Stimulated activated naive CD4-positive, alpha-beta T cell treated with Interleukin-2 at 50 U/mL for 16 hours (primary cell): ENCODE results near the gene TMEM95.

ENCODE experiments used
- DNase-seq: peaks from one replicate; lab custom pipeline; 2025; lab: John Stamatoyannopoulos, UW

The TMEM95 gene

GRCh38 chr17:7355053-7355452, at the start of gene TMEM95:
TSS of gene TMEM95 (plus strand) at chr17:7355156. CDS start at chr17:7355205, 49 bp downstream.
- DNase-seq, result no peak

GRCh38 chr17:7306911-7307685, 47.9 kb upstream of the TMEM95 start, which contains the start of gene EIF5A:
TSS of gene EIF5A (plus strand) at chr17:7307628. CDS start at chr17:7309636, 2,008 bp downstream.
- DNase-seq, result peak; percentile 100

- peak; percentile 45 for DNase-seq
Measured at GRCh38 chr17:7307686-7308624, 47.0 kb upstream of the TMEM95 start.

GRCh38 chr17:7308625-7309433, 46.1 kb upstream of the TMEM95 start:
- peak; percentile 90 for DNase-seq

GRCh38 chr17:7309628-7310027, 45.3 kb upstream of the TMEM95 start:
- no peak for DNase-seq

- no peak for DNase-seq
Measured at GRCh38 chr17:7311110-7311705, 43.7 kb upstream of the TMEM95 start.

GRCh38 chr17:7312432-7313087, 42.4 kb upstream of the TMEM95 start:
- no peak for DNase-seq

- no peak for DNase-seq
Measured at GRCh38 chr17:7313088-7313889, 41.7 kb upstream of the TMEM95 start.

- no peak for DNase-seq
Measured at GRCh38 chr17:7313890-7314718, 40.9 kb upstream of the TMEM95 start.

- peak; percentile 90 for DNase-seq
Measured at GRCh38 chr17:7314719-7315569, 40.0 kb upstream of the TMEM95 start, which contains the start of gene GPS2. TSS of gene GPS2 (minus strand) at chr17:7315360. CDS start at chr17:7315052, 308 bp downstream.

- no peak for DNase-seq
Measured at GRCh38 chr17:7315570-7316235, 39.3 kb upstream of the TMEM95 start.

- DNase-seq, result no peak
Measured at GRCh38 chr17:7317161-7317803, 37.7 kb upstream of the TMEM95 start.

- no peak for DNase-seq
Measured at GRCh38 chr17:7318121-7318860, 36.7 kb upstream of the TMEM95 start.

- no peak for DNase-seq
Measured at GRCh38 chr17:7321466-7321865, 33.5 kb upstream of the TMEM95 start.

- DNase-seq, result no peak
Measured at GRCh38 chr17:7322520-7323194, 32.3 kb upstream of the TMEM95 start.
